Activated naive CD4-positive, alpha-beta T cell treated with anti-CD3 and anti-CD28 coated beads, Interleukin-2, amount 50 U/mL, for 24 hours (primary cell): ENCODE results near the gene SIPA1.
A peak's percentile ranks its signal among the peaks of the same experiment; 100 is the strongest.

ENCODE experiments used
- H3K27ac Mint-ChIP-seq: one replicate; pipeline ENCODE4 v1.8.0; 2021; ENCODE audit warnings: mild to moderate bottlenecking, mixed read lengths
- H3K27me3 Mint-ChIP-seq: one replicate; pipeline ENCODE4 v1.8.0; 2021; ENCODE audit warnings: mixed read lengths
- H3K36me3 Mint-ChIP-seq: one replicate; pipeline ENCODE4 v1.8.0; 2021; ENCODE audit warnings: mixed read lengths
- H3K4me1 Mint-ChIP-seq: one replicate; pipeline ENCODE4 v1.8.0; 2021; ENCODE audit warnings: mixed read lengths
- H3K4me3 Mint-ChIP-seq: one replicate; pipeline ENCODE4 v1.8.0; 2021; ENCODE audit warnings: mild to moderate bottlenecking, mixed read lengths
- H3K9me3 Mint-ChIP-seq: one replicate; pipeline ENCODE4 v1.8.0; 2021; ENCODE audit warnings: mixed read lengths

The SIPA1 gene

DNA sequence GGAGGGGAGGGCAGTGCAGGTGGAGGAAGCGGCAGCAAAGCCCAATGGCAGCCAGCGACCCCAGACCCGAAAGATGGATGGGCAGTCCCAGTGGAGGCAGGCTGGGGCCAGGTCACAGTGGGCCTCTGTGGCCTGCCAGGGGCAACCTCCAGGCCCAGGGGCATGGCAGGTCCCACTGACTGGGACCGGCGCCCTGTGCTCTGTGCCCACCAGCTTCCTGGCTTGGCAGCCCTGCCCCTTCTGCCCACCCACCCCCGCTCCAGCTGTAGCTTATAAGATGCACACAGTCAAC lies 38.0 kb upstream of the SIPA1 start:
- Mint-ChIP-seq H3K4me3 (no peak overlapping the region), H3K36me3 (no peaks in the 10 kb centered on the region), H3K27ac (no peak overlapping the region), H3K9me3 (no peaks in the 10 kb centered on the region), H3K4me1 (peaks cover 11% of the 10 kb centered on the region), H3K27me3 (no peaks in the 10 kb centered on the region)

DNA sequence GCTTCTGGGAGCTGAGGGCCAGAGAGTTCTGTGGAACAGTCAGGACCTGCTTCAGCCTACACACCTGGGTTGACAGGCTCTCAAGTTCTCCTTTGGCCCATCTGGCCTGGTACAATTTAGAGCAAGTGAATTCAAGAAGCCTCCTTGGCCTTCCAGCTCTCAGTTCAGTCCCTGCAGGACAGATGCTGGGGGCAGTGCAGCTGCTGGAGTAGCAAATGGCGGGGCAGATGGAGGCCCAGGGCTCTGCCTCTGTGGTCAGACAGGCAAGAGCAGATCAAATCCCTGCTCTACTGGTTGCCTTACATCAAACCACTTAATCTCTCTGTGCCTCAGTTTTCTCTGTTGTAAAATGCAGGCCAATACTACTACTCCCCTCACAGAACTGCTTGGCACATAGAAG lies 33.6 kb upstream of the SIPA1 start:
- no peak overlapping the region for H3K4me3 Mint-ChIP-seq
- H3K9me3 Mint-ChIP-seq: no peaks in the 10 kb centered on the region
- no peaks in the 10 kb centered on the region for H3K27me3 Mint-ChIP-seq
- H3K36me3 Mint-ChIP-seq: no peaks in the 10 kb centered on the region
- peaks cover 10% of the 10 kb centered on the region for H3K4me1 Mint-ChIP-seq
- H3K27ac Mint-ChIP-seq: no peak overlapping the region

DNA sequence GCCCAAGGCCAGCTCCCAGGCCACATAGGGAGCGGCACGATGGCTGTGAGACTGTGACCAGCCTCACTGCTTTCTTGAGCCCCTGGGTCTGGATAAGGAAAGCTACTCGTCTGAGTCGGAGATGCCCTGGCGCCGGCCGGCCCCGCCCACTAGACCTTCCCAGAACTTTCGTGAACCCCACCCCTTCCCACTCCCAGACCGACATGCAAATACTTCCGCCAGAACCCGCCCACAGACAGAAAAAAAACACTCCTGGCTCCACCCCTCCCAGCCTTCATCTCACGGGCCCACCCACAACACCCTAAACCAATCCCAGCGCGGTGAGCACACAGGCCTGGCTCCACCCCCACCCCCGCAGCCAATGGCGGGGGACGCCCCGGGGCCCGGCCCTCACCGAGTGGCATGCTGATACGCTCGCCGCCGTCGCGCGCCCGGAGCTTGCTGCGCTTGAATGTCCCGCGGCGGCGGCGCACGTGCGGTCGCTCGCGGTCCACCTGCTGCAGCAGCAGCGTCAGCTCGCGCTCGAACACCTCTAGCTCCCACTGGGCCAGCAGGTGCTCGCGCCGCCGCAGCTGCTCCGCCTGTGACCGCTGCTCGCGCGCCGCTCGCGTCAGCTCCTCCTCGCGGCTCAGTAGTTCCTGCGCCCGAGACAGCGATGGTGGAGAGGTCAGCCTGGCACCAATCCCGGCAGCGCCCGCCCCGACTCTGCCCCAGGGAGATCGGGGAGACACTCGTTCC lies 30.9 kb upstream of the SIPA1 start:
- no peaks in the 10 kb centered on the region for H3K36me3 Mint-ChIP-seq
- H3K4me1 Mint-ChIP-seq: peaks cover 32% of the 10 kb centered on the region
- no peaks in the 10 kb centered on the region for H3K27me3 Mint-ChIP-seq
- H3K4me3 Mint-ChIP-seq: no peak overlapping the region
- H3K9me3 Mint-ChIP-seq: no peaks in the 10 kb centered on the region
- no peak overlapping the region for H3K27ac Mint-ChIP-seq

DNA sequence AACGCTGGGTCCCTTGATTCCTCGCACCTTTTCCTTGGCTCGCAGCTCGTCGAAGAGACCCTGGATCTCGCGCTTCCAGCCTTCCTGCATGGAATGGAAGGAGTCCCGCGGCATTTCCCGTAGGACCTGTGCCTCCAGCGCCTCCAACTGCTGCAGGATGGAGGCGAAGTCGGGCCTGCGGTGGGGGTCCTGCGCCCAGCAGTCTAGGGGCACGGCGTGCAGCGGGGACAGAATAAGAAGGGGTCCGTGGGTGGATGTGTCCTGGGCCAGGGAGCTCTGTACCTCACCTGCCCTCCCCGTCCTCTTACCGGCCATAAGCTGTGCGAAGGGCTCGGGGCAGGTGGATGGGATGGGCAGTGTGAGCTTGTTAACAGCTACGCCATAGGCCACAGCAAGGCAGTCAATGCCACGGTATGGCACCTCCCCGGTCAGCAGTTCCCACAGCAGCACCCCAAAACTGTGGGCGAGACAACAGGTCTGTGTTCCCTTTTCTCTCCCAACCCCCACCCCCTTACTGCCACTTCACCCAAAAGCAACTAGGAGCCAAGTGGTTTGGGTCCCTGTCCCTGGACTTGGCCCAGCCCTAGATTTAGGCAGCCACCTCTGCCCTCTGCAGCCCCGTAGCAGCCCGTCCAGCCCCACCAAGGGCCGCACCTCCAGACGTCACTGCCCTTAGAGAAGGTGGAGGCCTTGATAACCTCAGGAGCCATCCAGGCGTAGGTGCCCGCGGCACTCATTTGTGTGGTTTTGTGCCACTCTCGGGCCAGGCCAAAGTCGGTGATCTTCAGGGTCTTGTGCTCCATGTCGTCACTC lies 30.1 kb upstream of the SIPA1 start:
- peaks cover 2% of the 10 kb centered on the region for H3K36me3 Mint-ChIP-seq
- H3K27ac Mint-ChIP-seq: no peak overlapping the region
- peaks cover 38% of the 10 kb centered on the region for H3K4me1 Mint-ChIP-seq
- H3K27me3 Mint-ChIP-seq: no peaks in the 10 kb centered on the region
- H3K4me3 Mint-ChIP-seq: no peak overlapping the region
- no peaks in the 10 kb centered on the region for H3K9me3 Mint-ChIP-seq

DNA sequence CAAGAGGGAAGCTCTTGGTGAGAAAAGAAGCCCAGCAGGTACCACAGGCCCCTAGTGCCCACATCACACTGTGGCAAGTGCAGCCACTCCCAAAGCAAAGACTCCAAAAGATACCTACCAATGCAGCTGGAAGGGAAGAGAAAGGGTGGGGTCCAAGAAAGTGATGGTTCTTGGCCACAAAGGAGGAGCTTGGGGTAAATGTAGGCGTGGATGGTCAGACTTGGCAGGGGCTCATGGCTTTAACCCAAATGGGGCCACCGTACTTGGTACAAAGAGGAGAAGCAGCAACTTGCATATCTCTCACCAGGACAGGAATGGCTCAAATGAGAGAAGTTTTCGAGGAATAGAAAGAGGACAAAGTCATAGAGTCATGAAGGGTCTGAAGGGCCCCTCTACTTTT lies 28.7 kb upstream of the SIPA1 start:
- peaks cover 44% of the 10 kb centered on the region for H3K4me1 Mint-ChIP-seq
- peaks cover 2% of the 10 kb centered on the region for H3K36me3 Mint-ChIP-seq
- H3K27ac Mint-ChIP-seq: peak overlapping the region; percentile 3
- no peak overlapping the region for H3K4me3 Mint-ChIP-seq
- H3K27me3 Mint-ChIP-seq: no peaks in the 10 kb centered on the region
- no peaks in the 10 kb centered on the region for H3K9me3 Mint-ChIP-seq

DNA sequence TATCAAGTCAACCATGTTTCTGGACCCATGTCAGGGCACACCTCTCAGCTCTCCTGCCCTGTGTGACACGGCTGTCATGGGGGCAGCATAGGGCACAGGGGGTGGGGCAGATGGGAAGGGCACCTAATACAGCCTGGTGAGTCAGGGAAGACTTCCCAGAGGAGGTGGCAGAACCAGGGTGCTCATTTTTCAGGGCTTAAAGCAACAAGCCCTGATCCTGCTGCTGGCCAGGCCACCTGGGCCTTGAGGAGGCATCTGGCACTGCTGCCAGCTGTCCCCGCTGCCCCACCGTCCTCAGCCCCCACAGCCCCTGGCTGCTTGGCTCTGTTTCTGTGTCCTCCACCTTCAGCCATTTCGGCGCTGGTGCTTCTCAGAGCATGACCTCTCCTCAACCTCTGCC lies 28.2 kb upstream of the SIPA1 start:
- Mint-ChIP-seq H3K9me3 (no peaks in the 10 kb centered on the region), H3K4me3 (no peak overlapping the region), H3K36me3 (peaks cover 2% of the 10 kb centered on the region), H3K27ac (peak overlapping the region; percentile 89), H3K27me3 (no peaks in the 10 kb centered on the region), H3K4me1 (peaks cover 44% of the 10 kb centered on the region)

DNA sequence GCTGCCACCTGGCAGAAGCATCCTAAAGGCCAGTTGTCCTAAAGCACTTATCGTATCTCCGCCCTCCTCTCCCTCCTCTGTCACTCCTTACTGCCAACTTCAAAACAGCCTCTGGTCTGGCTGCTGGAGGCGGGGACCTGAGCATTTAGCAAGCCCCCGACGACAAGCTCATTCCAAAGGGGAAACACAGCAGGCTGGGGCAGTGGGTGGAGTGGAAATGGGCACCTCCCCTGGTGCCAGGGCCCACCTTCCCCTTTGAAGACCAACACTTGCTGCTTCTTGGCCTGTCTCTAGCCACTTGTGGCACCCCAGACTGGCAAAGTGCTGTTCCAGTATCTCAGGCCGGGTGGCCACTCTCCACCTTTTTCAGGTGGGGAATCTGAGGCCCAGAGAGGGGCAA lies 27.5 kb upstream of the SIPA1 start:
- peak overlapping the region; percentile 89 for H3K27ac Mint-ChIP-seq
- H3K4me1 Mint-ChIP-seq: peaks cover 44% of the 10 kb centered on the region
- peak overlapping the region; percentile 24 for H3K4me3 Mint-ChIP-seq
- no peaks in the 10 kb centered on the region for H3K9me3 Mint-ChIP-seq
- peaks cover 2% of the 10 kb centered on the region for H3K36me3 Mint-ChIP-seq
- H3K27me3 Mint-ChIP-seq: no peaks in the 10 kb centered on the region

DNA sequence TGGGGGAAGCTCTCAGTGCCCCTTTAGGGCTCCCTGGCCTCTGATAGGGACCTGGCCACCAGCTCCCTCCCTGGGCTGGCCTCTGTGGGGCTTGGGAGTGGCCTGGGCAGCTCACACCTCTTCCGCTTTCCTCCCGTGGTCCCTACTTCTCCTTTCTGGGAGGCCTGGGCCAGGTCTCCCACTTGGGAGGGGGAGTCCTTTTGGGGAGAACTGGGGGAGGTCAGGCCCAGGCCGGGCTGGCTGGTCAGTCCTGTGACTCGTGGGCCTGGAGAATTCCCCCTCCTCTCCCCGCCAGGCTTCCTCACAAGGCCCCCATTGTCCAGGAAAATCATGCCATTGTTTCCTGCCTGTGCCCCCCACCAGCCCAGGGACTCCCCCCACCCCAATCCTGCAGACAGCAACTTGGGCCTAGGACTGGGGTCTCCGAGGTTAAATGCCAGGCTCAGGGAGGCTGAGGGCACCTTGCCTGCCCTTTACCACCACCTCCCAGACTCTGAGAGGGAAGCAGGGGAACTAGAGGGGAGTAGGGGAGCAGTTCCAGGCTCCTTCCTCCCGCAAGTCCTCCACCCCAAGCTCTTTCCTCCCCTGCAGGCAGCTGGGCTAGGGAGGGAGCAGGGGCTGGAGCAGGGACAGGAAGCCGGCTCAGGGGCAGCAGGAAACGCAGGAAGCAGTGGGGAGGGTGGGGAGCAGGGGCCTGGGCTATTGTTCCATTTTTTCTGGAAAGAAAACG lies 26.7 kb upstream of the SIPA1 start:
- Mint-ChIP-seq H3K27ac (no peak overlapping the region), H3K4me3 (peak overlapping the region; percentile 92), H3K27me3 (no peaks in the 10 kb centered on the region), H3K4me1 (peaks cover 44% of the 10 kb centered on the region), H3K9me3 (no peaks in the 10 kb centered on the region), H3K36me3 (peaks cover 2% of the 10 kb centered on the region)

DNA sequence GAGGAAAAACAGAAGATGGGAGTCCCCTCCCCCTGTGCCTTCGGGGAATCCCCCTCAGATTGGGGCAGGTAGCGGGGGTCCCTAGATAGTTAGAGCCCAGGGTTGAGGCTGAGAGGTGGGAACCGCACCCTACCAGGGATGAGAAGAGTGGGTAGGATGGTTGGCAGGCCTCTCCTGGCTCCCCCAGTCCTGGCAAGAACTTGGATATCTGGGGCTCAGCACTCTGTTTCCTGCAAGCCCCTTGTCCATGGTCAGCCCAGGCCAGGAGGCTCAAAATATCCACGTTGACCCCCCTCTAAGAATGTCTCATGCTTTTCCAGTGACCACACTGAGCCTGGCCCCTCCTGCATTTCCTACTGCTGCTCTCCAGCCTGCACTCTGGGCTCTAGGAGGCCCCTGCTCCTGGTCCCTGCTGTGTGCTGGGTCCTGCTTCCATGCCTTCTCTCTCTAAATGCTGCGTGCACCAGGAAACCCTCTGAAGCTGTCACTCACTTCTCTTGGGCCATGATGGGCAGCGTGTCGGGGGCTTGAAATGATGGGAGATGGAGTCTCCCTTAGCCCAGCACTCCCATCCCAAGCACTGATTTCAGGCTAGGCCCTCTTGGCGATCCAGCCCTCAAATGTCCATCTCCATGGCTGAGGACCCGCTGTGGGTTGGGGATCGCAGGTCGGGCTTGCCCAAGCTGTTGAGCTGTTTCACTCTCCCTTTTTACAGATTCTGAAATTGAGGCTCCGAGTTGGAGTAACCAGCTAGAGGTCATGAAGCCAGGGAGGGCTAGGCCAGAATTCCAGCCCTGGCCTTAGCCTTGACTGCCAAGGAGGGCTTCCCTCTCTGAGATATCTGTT lies 25.9 kb upstream of the SIPA1 start:
- Mint-ChIP-seq H3K9me3 (no peaks in the 10 kb centered on the region), H3K27me3 (no peaks in the 10 kb centered on the region), H3K27ac (peak overlapping the region; percentile 94), H3K4me1 (peaks cover 50% of the 10 kb centered on the region), H3K36me3 (peaks cover 6% of the 10 kb centered on the region), H3K4me3 (peak overlapping the region; percentile 92)

DNA sequence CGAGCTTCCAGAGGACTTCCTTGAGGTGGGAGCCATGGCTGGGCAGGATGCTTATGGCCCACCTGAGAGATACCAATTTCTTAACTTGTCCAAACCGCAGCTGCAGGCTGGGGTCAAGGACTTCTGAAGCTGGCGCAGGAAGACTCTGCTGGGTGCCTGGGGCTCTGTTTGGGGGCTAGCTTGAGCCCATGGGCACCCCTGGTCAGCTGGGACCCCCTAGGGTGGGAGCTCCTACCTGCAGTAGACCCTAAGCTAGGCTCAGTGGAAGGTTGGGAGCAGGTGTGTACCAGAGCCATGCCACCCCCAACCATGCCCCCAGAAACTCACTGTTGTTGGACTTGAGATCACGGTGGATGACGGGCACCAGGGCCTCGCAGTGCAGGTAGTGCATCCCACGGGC lies 25.2 kb upstream of the SIPA1 start:
- Mint-ChIP-seq H3K27me3 (no peaks in the 10 kb centered on the region), H3K4me3 (peak overlapping the region; percentile 92), H3K9me3 (no peaks in the 10 kb centered on the region), H3K36me3 (peaks cover 6% of the 10 kb centered on the region), H3K4me1 (peaks cover 55% of the 10 kb centered on the region), H3K27ac (peak overlapping the region; percentile 94)

DNA sequence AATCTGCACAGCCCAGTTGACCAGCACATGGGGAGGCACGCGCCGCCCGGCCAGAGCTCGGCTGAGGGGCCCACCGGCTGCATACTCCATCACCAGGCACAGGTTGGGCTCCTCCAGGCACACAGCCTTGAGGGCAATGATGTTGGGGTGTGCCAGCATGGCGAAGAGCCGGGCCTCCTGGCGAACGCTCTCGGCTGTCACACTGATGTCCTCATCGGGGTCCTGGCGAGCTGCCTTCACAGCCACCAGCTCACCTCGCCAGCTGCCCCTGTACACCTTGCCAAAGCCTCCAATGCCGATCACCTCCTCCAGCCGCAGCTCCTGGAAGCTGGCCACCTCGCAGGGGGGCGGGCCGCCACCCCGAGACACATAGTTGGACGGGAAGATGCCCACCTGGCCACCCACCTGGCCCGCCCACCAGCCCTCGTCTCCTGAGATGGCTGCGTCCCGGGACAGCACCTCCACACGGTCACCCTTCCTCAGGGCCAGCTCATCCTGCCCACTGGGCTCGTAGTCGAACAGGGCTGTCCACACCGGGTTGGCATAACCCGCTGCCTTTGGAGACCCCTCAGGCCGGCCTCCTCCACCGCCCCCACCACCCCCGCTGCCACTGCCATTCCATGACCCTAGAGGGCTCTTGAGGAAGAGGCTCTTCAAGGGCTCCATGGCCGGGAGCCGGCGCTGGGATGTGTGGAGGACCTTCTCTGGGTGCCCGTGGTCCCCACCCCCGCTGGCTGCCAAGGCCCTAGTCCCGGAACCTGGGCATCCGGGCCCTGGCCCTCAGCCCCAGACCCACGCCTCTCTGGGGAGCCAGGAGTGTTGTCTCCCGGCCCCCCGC lies 24.6 kb upstream of the SIPA1 start:
- no peak overlapping the region for H3K27ac Mint-ChIP-seq
- peak overlapping the region; percentile 92 for H3K4me3 Mint-ChIP-seq
- peaks cover 57% of the 10 kb centered on the region for H3K4me1 Mint-ChIP-seq
- H3K9me3 Mint-ChIP-seq: no peaks in the 10 kb centered on the region
- peaks cover 6% of the 10 kb centered on the region for H3K36me3 Mint-ChIP-seq
- no peaks in the 10 kb centered on the region for H3K27me3 Mint-ChIP-seq

DNA sequence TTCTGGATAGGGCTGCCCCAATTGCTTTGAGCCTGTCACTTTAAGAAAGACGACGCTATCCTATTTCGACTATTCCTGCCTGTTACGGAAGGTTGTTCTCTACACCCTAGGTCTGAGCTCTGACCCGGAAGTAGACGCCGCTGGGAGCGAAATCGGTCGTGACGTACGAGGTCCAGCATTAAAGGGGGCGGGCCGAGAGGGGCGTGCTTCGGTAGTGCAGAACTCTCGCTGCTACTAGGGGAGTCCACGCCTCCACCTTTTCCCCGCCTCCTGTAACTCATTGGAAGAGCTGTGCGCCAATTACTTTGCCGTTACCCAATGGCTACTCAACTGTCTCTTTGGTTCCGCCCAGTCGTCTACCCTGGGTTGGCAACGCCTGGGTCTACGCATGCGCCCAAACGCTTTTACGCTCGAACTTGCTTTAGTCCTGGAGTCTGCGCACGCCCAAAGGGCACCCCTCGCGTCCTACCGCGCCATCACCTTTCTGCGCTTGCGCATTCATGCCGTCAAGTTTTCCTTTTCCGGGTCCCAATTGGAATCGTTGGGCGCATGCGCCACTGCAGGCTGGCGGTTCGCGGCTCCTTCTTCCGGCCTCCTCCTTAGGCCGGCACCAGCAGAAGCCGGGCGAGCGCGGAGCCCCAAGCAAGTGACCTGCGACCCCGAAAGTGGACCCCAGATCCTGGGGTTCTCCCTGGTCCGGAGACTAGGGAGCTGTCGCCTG lies 22.5 kb upstream of the SIPA1 start, which contains the start of gene PCNX3:
PCNX3 (plus strand) TSS at position 548 of the 721 bp plus-strand sequence. CDS start 536 bp downstream, outside the sequence.
- H3K4me1 Mint-ChIP-seq: peaks cover 42% of the 10 kb centered on the region
- no peaks in the 10 kb centered on the region for H3K9me3 Mint-ChIP-seq
- no peaks in the 10 kb centered on the region for H3K27me3 Mint-ChIP-seq
- peak within 1 kb of the TSS; percentile 88 for H3K27ac Mint-ChIP-seq
- H3K4me3 Mint-ChIP-seq: peak within 1 kb of the TSS; percentile 95
- peaks cover 6% of the 10 kb centered on the region for H3K36me3 Mint-ChIP-seq

DNA sequence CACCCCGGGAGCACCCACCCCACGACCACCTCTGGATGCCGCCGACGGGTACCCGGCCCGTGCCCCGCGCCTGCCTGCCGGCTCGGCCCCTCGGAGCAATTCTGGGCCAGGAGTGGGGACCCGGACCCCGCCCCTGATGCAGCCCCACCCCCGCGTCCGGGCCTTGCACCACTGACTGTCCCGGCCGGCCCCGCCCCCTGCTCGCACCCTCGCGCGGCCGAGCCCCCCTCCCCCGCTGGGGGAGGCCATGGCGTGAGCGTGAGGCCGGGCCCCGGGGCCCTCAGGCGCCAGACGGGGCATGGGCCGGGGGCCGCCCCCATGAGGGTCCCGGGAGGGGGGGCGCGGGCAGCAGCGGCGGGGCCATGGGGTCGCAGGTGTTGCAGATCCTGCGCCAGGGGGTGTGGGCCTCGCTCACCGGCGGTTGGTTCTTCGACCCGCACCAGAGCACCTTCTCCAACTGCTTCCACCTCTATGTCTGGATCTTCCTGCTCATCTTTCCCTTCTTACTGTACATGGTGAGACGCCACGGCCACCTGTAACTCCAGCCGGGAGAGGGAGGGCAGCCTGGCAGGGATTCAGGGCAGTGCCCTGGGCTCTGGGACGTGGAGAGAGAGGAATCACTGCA lies 21.8 kb upstream of the SIPA1 start:
- H3K27ac Mint-ChIP-seq: peak overlapping the region; percentile 88
- peaks cover 36% of the 10 kb centered on the region for H3K4me1 Mint-ChIP-seq
- no peaks in the 10 kb centered on the region for H3K27me3 Mint-ChIP-seq
- peaks cover 6% of the 10 kb centered on the region for H3K36me3 Mint-ChIP-seq
- H3K4me3 Mint-ChIP-seq: peak overlapping the region; percentile 95
- no peaks in the 10 kb centered on the region for H3K9me3 Mint-ChIP-seq
